Mesothelial cell of epicardium (in vitro differentiated cells): ENCODE results near the gene ACER2. TPM values are rescaled to one million over a fixed set of nuclear protein-coding genes. Genes with fewer than 3 reads are reported as not detected.
A peak's percentile ranks its signal among the peaks of the same experiment; 100 is the strongest.
"Not testable (repeated sequence)": the region's sequence is repeated elsewhere in the genome, so short reads cannot be mapped to it uniquely, and the experiment has no call there.

Experiments
- DNase-seq, 2 experiments: peaks; one replicate each; pipeline ENCODE4 v3.0.0; 2021; ENCODE audit warnings: low spot score in 2 of 2; ENCODE audit not compliant: unreplicated experiment in 2 of 2
- H3K27ac Mint-ChIP-seq: 2 replicates; pipeline ENCODE4 v1.8.0; 2021; ENCODE audit warnings: mixed read lengths
- H3K27me3 Mint-ChIP-seq: 2 replicates; pipeline ENCODE4 v1.8.0; 2021; ENCODE audit warnings: low read depth, mixed read lengths
- H3K36me3 Mint-ChIP-seq: 2 replicates; pipeline ENCODE4 v1.8.0; 2021; ENCODE audit warnings: mixed read lengths
- H3K4me1 Mint-ChIP-seq: 2 replicates; pipeline ENCODE4 v1.8.0; 2021; ENCODE audit warnings: mixed read lengths
- H3K4me3 Mint-ChIP-seq: 2 replicates; pipeline ENCODE4 v1.8.0; 2021; ENCODE audit warnings: mild to moderate bottlenecking, moderate library complexity, mixed read lengths
- H3K9me3 Mint-ChIP-seq: 2 replicates; pipeline ENCODE4 v1.8.0; 2021; ENCODE audit warnings: mixed read lengths
- CTCF ChIP-seq: fragments of 200-600 bp; sonication (generic); IDR thresholded peaks from one replicate; pipeline ENCODE4 v1.5.0; 2021; ENCODE audit warnings: antibody characterized with exemption; ENCODE audit not compliant: unreplicated experiment
- total RNA-seq: library from RNA; stranded (reverse); gene quantifications from 3 replicates; pipeline ENCODE4 v1.2.1, GENCODE V29; 2021

ACER2 gene
- total RNA-seq, 1 donor from 2014 or later = 2.9 TPM

GRCh38 chr9:19410195-19410503 is 1.3 kb downstream of the ACER2 start:
- H3K4me3 Mint-ChIP-seq = peak overlapping the region; percentile 92
- H3K4me1 Mint-ChIP-seq = peaks cover 9% of the 10 kb centered on the region
- DNase-seq = no peak
- H3K36me3 Mint-ChIP-seq = no peaks in the 10 kb centered on the region
- no peak for TF ChIP-seq CTCF
- H3K27ac Mint-ChIP-seq = no peak overlapping the region
- no peaks in the 10 kb centered on the region for H3K27me3 Mint-ChIP-seq
- no peaks in the 10 kb centered on the region for H3K9me3 Mint-ChIP-seq

DNA sequence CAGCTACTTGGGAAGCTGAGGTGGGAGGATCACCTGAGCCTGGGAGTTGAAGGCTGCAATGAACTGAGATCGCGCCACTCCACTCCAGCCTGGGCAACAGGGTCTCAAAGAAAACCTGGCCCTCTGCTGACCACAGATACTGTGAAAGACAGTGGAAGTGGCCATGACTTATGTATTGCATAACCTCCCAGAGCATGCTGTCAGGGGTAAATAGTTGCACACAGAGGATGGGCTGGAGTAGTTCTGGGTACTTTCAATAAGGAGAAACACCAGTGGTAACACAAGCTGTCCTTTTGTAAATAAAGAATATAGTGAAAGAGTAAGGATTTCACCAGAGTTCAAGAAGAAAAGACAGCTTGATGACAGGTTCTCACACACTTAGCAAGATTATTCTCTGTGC is 1.8 kb downstream of the ACER2 start:
- no peaks in the 10 kb centered on the region for H3K9me3 Mint-ChIP-seq
- H3K27ac Mint-ChIP-seq = no peak overlapping the region
- H3K4me1 Mint-ChIP-seq = peaks cover 9% of the 10 kb centered on the region
- no peaks in the 10 kb centered on the region for H3K27me3 Mint-ChIP-seq
- no peak for TF ChIP-seq CTCF
- no peaks in the 10 kb centered on the region for H3K36me3 Mint-ChIP-seq
- DNase-seq = no peak
- H3K4me3 Mint-ChIP-seq = no peak overlapping the region

GRCh38 chr9:19411316-19411715 is 2.5 kb downstream of the ACER2 start:
- no peaks in the 10 kb centered on the region for H3K9me3 Mint-ChIP-seq

DNA sequence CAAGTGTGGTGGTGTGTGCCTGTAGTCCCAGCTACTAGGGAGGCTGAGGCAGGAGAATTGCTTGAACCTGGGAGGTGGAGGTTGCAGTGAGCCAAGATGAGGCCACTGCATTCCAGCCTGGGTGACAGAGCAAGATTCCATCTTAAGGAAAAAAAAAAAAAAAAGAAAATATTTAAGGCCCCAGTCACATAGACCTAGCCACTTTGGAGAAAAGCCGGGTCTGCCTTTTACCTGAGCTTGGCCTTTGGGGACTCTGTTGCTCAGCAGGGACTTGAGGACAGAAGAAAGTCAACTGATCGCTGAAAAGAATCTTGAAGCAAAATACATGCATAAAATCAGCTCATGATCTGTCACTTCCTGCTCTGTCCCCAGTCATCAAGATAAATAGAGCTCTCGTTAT is 4.6 kb downstream of the ACER2 start:
- H3K27ac Mint-ChIP-seq, H3K4me3 Mint-ChIP-seq, H3K4me1 Mint-ChIP-seq, H3K27me3 Mint-ChIP-seq, DNase-seq, H3K9me3 Mint-ChIP-seq, H3K36me3 Mint-ChIP-seq: not testable (repeated sequence)

More at GRCh38 chr9:19411316-19411715, 2.5 kb downstream of the ACER2 start:
- no peak overlapping the region for H3K27ac Mint-ChIP-seq
- TF ChIP-seq CTCF = no peak
- H3K4me3 Mint-ChIP-seq = no peak overlapping the region
- no peaks in the 10 kb centered on the region for H3K27me3 Mint-ChIP-seq
- DNase-seq = no peak
- no peaks in the 10 kb centered on the region for H3K36me3 Mint-ChIP-seq
- H3K4me1 Mint-ChIP-seq = peaks cover 9% of the 10 kb centered on the region

DNA sequence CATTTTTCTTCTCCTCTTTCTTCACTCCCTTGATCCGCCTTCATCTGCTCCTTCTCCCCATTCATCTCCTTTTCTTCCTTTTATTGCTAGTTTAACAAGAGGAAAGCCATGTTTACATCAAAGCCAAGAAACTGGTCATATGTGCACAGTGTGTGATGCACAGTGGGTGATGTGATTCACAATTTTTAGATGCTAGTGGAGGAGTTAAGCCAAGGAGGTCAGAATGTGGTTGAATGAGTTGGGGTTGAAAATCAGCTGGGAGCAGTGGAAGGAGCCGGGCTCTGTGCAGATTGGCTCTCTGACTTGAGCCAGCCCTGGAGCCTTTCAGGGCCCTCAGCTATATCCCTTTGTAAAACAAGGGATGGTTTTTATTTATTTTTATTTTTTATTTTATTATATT is 7.3 kb downstream of the ACER2 start:
- Mint-ChIP-seq H3K36me3 (no peaks in the 10 kb centered on the region), H3K9me3 (peaks cover 4% of the 10 kb centered on the region), H3K4me3 (no peak overlapping the region), H3K27me3 (no peaks in the 10 kb centered on the region), H3K27ac (no peak overlapping the region), H3K4me1 (no peaks in the 10 kb centered on the region)
- TF ChIP-seq CTCF = no peak
- DNase-seq = no peak

DNA sequence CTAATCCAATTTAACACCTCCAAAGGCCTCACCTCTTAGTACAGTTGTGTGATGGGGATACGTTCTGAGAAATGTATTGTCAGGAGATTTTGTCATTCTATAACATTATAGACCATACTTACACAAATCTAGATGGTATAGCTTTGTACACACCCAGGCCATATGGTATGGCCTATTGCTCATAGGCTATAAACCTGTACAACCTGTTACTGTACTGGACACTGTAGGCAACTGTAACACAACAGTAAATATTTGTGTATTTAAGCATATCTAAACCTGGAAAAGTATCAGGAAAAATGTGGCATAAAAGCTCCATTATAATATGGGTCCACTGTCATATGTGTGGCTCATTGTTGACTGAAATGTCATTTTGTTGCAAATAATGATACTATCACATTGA is 12.1 kb downstream of the ACER2 start:
- Mint-ChIP-seq H3K4me1 (peaks cover 13% of the 10 kb centered on the region), H3K27ac (no peak overlapping the region), H3K9me3 (peaks cover 4% of the 10 kb centered on the region), H3K27me3 (no peaks in the 10 kb centered on the region), H3K36me3 (no peaks in the 10 kb centered on the region), H3K4me3 (no peak overlapping the region)
- no peak for TF ChIP-seq CTCF
- DNase-seq = no peak
